H1 (cell line): ENCODE measurements around the gene PLCB2.

Experiments
- BACH1 ChIP-seq: IDR thresholded peaks from 2 replicates; pipeline ENCODE4 v1.6.1; 2012; ENCODE audit warnings: low read length, improper control_type of control experiment
- CREB1 ChIP-seq: IDR thresholded peaks from 2 replicates; pipeline ENCODE4 v1.6.1; 2012; ENCODE audit warnings: inconsistent platforms
- CTCF ChIP-seq, 3 experiments: IDR thresholded peaks; 1 replicate in 2 of 3; 2 replicates in 1 of 3; pipeline versions ENCODE4 v1.5.1 to v1.6.1; 2011; ENCODE audit warnings: low read length in 3 of 3, mild to moderate bottlenecking in 3 of 3, inconsistent platforms in 2 of 3, low read depth in 1 of 3, moderate library complexity in 1 of 3; ENCODE audit not compliant: insufficient read depth in 1 of 3; ENCODE audit errors: control extremely low read depth in 1 of 3
- EP300 ChIP-seq, 2 experiments: IDR thresholded peaks; 1 replicate in 1 of 2; 2 replicates in 1 of 2; pipeline ENCODE4 v1.6.1; 2011 to 2012; ENCODE audit warnings: low read depth in 2 of 2, low read length in 2 of 2, mild to moderate bottlenecking in 2 of 2, borderline replicate concordance in 1 of 2, inconsistent platforms in 1 of 2, moderate library complexity in 1 of 2
- GABPA ChIP-seq: IDR thresholded peaks from 2 replicates; pipeline ENCODE4 v1.6.1; 2011; ENCODE audit warnings: mild to moderate bottlenecking, low read length, moderate library complexity, borderline replicate concordance; ENCODE audit not compliant: insufficient read depth
- JUN ChIP-seq: IDR thresholded peaks from 2 replicates; pipeline ENCODE4 v1.6.1; 2011; ENCODE audit warnings: low read depth, mild to moderate bottlenecking, improper control_type of control experiment, low read length
- PHF8 ChIP-seq: fragments of 200-600 bp; sonication (generic); conservative IDR thresholded peaks from 2 replicates; pipeline ENCODE4 v1.7.1; 2012; ENCODE audit warnings: low read depth, mild to moderate bottlenecking, inconsistent platforms, low read length, moderate library complexity
- POLR2A ChIP-seq, 2 experiments: IDR thresholded peaks; 1 replicate in 1 of 2; 2 replicates in 1 of 2; pipeline ENCODE4 v1.6.1; 2011; ENCODE audit warnings: low read depth in 2 of 2, low read length in 2 of 2, mild to moderate bottlenecking in 2 of 2; ENCODE audit errors: control extremely low read depth in 1 of 2
- SIN3A ChIP-seq, 2 experiments: IDR thresholded peaks in 1 of 2; conservative IDR thresholded peaks in 1 of 2; 2 replicates each; pipeline ENCODE4 v1.6.1; 2011 to 2012; ENCODE audit warnings: low read length in 2 of 2, improper control_type of control experiment in 1 of 2, low read depth in 1 of 2, mild to moderate bottlenecking in 1 of 2
- TF ChIP-seq, protein P1 (sequence below): IDR thresholded peaks from 2 replicates; pipeline ENCODE4 v1.6.1; 2012; ENCODE audit warnings: inconsistent platforms

- TF ChIP-seq POLR2A (IDR thresholded peaks at IDR 0.05; ENCODE audit: control extremely low read depth in 1 of 2, low read depth in 2 of 2, low read length in 2 of 2) (no peak), CREB1 (0 out of 2 replicates have a peak, but pooled peaks have one; percentile 21), PHF8 (no peak), EP300 (IDR thresholded peaks at IDR 0.05; ENCODE audit: borderline replicate concordance in 1 of 2, low read depth in 2 of 2, low read length in 2 of 2) (no peak), SIN3A (conservative IDR thresholded peaks at IDR 0.05 in 1 of 2, IDR thresholded peaks at IDR 0.05 in 1 of 2; ENCODE audit: low read depth in 1 of 2, low read length in 2 of 2) (no peak), BACH1 (no peak), CTCF (IDR thresholded peaks at IDR 0.05; ENCODE audit: control extremely low read depth in 1 of 3, insufficient read depth in 1 of 3, low read depth in 1 of 3, low read length in 3 of 3) (peak in 2 of 3 experiments; percentile 90 to 97; a peak in 3 of 4 replicates), GABPA (no peak), JUN (no peak)
- TF ChIP-seq, protein P1, sequence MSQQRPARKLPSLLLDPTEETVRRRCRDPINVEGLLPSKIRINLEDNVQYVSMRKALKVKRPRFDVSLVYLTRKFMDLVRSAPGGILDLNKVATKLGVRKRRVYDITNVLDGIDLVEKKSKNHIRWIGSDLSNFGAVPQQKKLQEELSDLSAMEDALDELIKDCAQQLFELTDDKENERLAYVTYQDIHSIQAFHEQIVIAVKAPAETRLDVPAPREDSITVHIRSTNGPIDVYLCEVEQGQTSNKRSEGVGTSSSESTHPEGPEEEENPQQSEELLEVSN = no peak; the same call in 1 of the 2 replicates
Observed at GRCh38 chr15:40338041-40338657, 30.4 kb upstream of the PLCB2 start.
